Stomach (tissue), 4 donors: ENCODE data around the gene TMEM203.

Source experiments
- CTCF ChIP-seq, 7 experiments: fragments of 450-650 bp in 4 of 7; fragments of 200-600 bp in 3 of 7; sonication (generic) in 3 of 7; IDR thresholded peaks; one replicate each; pipeline ENCODE4 v1.5.1; 2016 to 2019; ENCODE audit warnings: antibody characterized with exemption in 7 of 7, control low read depth in 2 of 7, mild to moderate bottlenecking in 1 of 7
- EP300 ChIP-seq: sonication (generic); formaldehyde crosslinking; IDR thresholded peaks from one replicate; pipeline ENCODE4 v1.6.1; 2017; ENCODE audit warnings: antibody characterized with exemption
- POLR2AphosphoS5 ChIP-seq, 3 donors: sonication (generic); formaldehyde crosslinking; IDR thresholded peaks; one replicate each; pipeline ENCODE4 v1.6.1; 2016; ENCODE audit warnings: antibody characterized with exemption in 3 of 3

- TF ChIP-seq CTCF (IDR thresholded peaks at IDR 0.05) (no peak), POLR2AphosphoS5 (IDR thresholded peaks at IDR 0.05) (no peak), EP300 (no peak)
Measured at GRCh38 chr9:137191245-137191644, 14.2 kb downstream of the TMEM203 start.
